ENCODE results near the gene CDX1.

The CDX1 gene

GRCh38 chr5:150124111-150124557 lies 42.4 kb upstream of the CDX1 start:
- Histone ChIP-seq H3K27ac (no peak overlapping the region), H3K9me3 (ENCODE audit: severe bottlenecking) (no peaks in the 10 kb centered on the region), H3K27me3 (ENCODE audit: insufficient read depth, low read depth, severe bottlenecking) (no peaks in the 10 kb centered on the region), H3K4me3 (ENCODE audit: low read depth, low read length) (no peak overlapping the region), H3K36me3 (no peaks in the 10 kb centered on the region)
- no peak for DNase-seq
- TF ChIP-seq, protein P1, sequence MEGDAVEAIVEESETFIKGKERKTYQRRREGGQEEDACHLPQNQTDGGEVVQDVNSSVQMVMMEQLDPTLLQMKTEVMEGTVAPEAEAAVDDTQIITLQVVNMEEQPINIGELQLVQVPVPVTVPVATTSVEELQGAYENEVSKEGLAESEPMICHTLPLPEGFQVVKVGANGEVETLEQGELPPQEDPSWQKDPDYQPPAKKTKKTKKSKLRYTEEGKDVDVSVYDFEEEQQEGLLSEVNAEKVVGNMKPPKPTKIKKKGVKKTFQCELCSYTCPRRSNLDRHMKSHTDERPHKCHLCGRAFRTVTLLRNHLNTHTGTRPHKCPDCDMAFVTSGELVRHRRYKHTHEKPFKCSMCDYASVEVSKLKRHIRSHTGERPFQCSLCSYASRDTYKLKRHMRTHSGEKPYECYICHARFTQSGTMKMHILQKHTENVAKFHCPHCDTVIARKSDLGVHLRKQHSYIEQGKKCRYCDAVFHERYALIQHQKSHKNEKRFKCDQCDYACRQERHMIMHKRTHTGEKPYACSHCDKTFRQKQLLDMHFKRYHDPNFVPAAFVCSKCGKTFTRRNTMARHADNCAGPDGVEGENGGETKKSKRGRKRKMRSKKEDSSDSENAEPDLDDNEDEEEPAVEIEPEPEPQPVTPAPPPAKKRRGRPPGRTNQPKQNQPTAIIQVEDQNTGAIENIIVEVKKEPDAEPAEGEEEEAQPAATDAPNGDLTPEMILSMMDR (IDR thresholded peaks at IDR 0.05; ENCODE audit: low read depth, low read length) = no peak

DNA sequence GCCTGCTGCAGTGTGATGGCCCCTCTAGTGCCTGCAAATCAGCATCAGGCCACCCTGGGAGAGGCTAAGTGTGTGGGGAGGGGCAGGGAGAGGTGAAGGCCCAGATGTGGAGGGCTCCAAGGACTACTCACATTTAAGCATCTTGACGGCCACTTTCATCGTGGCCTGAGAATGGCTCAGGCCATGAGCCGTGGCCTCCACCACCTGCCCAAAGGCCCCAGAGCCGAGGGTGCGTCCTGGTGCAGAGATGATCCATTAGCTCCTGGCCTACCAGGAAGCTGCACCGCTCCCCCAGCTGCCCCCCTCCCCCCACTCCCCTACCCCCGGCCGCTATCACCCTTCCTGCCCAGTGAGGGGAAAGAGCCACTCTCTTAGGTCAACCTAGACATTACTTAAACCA lies 42.0 kb upstream of the CDX1 start:
- TF ChIP-seq, protein P1 (IDR thresholded peaks at IDR 0.05; ENCODE audit: low read depth, low read length) = no peak
- Histone ChIP-seq H3K9me3 (ENCODE audit: severe bottlenecking) (no peaks in the 10 kb centered on the region), H3K27ac (no peak overlapping the region), H3K36me3 (no peaks in the 10 kb centered on the region), H3K27me3 (ENCODE audit: insufficient read depth, low read depth, severe bottlenecking) (no peaks in the 10 kb centered on the region), H3K4me3 (ENCODE audit: low read depth, low read length) (no peak overlapping the region)
- DNase-seq = no peak

DNA sequence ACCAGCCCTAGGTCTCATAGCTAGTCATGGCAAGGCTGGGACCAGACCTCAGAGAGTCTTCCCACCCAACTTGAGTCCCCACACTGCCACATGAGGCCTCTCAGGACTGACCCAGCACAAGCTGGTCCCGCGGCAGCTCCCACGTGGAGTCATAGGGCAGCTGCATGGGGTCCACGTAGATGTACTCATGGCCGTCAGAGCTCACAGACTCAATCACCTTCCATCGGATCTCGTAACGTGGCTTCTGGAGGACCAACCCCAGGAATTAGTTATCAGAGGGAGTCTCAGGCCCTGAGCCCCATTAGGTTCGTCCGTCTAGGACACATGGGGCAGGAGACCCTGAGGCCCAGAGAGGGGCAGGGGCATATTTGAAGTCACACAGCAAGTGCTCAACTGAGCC lies 41.2 kb upstream of the CDX1 start:
- no peaks in the 10 kb centered on the region for H3K36me3 ChIP-seq

GRCh38 chr5:150126199-150126920 lies 40.2 kb upstream of the CDX1 start:
- TF ChIP-seq, protein P1 (IDR thresholded peaks at IDR 0.05; ENCODE audit: low read depth, low read length) = no peak
- Histone ChIP-seq H3K27me3 (ENCODE audit: insufficient read depth, low read depth, severe bottlenecking) (no peaks in the 10 kb centered on the region), H3K36me3 (no peaks in the 10 kb centered on the region), H3K27ac (no peak overlapping the region), H3K4me3 (ENCODE audit: low read depth, low read length) (no peak overlapping the region), H3K9me3 (ENCODE audit: severe bottlenecking) (no peaks in the 10 kb centered on the region)
- no peak for DNase-seq

More for the DNA sequence above, 41.2 kb upstream of the CDX1 start:
- TF ChIP-seq, protein P1 (IDR thresholded peaks at IDR 0.05; ENCODE audit: low read depth, low read length) = no peak
- Histone ChIP-seq H3K27me3 (ENCODE audit: insufficient read depth, low read depth, severe bottlenecking) (no peaks in the 10 kb centered on the region), H3K27ac (no peak overlapping the region), H3K4me3 (ENCODE audit: low read depth, low read length) (no peak overlapping the region), H3K9me3 (ENCODE audit: severe bottlenecking) (no peaks in the 10 kb centered on the region)
- DNase-seq = no peak

- Histone ChIP-seq H3K36me3 (no peaks in the 10 kb centered on the region), H3K9me3 (ENCODE audit: severe bottlenecking) (no peaks in the 10 kb centered on the region), H3K4me3 (ENCODE audit: low read depth, low read length) (no peak overlapping the region), H3K27me3 (ENCODE audit: insufficient read depth, low read depth, severe bottlenecking) (no peaks in the 10 kb centered on the region), H3K27ac (no peak overlapping the region)
- DNase-seq = no peak
- TF ChIP-seq, protein P1 (IDR thresholded peaks at IDR 0.05; ENCODE audit: low read depth, low read length) = no peak
Measured at GRCh38 chr5:150126921-150127265, 39.7 kb upstream of the CDX1 start.

GRCh38 chr5:150129454-150129812 lies 37.1 kb upstream of the CDX1 start:
- no peaks in the 10 kb centered on the region for H3K9me3 ChIP-seq (ENCODE audit: severe bottlenecking)
- peak overlapping the region; percentile 26; the same call in 1 of the 2 replicates for H3K4me3 ChIP-seq (ENCODE audit: low read depth, low read length)
- H3K27me3 ChIP-seq (ENCODE audit: insufficient read depth, low read depth, severe bottlenecking) = no peaks in the 10 kb centered on the region
- TF ChIP-seq, protein P1 (IDR thresholded peaks at IDR 0.05; ENCODE audit: low read depth, low read length) = no peak
- DNase-seq = no peak
- H3K36me3 ChIP-seq = no peaks in the 10 kb centered on the region
- H3K27ac ChIP-seq = no peak overlapping the region

Measured in WERI-Rb-1 (cell line).